Upper lobe of left lung (tissue), 4 donors: ENCODE data around the gene TSPAN5.

ENCODE experiments used
- EP300 ChIP-seq, 4 donors: sonication (generic); formaldehyde crosslinking; IDR thresholded peaks; one replicate each; pipeline ENCODE4 v1.5.1; 2017; ENCODE audit warnings: antibody characterized with exemption in 4 of 4, control low read depth in 2 of 4
- POLR2A ChIP-seq, 4 donors: fragments of 450-650 bp; IDR thresholded peaks; one replicate each; pipeline ENCODE4 v1.5.1; 2016 to 2017; ENCODE audit warnings: antibody characterized with exemption in 4 of 4, mild to moderate bottlenecking in 2 of 4
- POLR2AphosphoS5 ChIP-seq, 2 donors: sonication (generic); formaldehyde crosslinking; IDR thresholded peaks; one replicate each; pipeline ENCODE4 v1.5.1; 2017; ENCODE audit warnings: antibody characterized with exemption in 2 of 2
- TF ChIP-seq, protein P1 (sequence below), 6 experiments: fragments of 450-650 bp in 4 of 6; fragments of 200-600 bp in 2 of 6; sonication (generic) in 2 of 6; IDR thresholded peaks; one replicate each; pipeline ENCODE4 v1.5.1; 2016 to 2019; ENCODE audit warnings: antibody characterized with exemption in 6 of 6

- TF ChIP-seq, protein P1, sequence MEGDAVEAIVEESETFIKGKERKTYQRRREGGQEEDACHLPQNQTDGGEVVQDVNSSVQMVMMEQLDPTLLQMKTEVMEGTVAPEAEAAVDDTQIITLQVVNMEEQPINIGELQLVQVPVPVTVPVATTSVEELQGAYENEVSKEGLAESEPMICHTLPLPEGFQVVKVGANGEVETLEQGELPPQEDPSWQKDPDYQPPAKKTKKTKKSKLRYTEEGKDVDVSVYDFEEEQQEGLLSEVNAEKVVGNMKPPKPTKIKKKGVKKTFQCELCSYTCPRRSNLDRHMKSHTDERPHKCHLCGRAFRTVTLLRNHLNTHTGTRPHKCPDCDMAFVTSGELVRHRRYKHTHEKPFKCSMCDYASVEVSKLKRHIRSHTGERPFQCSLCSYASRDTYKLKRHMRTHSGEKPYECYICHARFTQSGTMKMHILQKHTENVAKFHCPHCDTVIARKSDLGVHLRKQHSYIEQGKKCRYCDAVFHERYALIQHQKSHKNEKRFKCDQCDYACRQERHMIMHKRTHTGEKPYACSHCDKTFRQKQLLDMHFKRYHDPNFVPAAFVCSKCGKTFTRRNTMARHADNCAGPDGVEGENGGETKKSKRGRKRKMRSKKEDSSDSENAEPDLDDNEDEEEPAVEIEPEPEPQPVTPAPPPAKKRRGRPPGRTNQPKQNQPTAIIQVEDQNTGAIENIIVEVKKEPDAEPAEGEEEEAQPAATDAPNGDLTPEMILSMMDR (IDR thresholded peaks at IDR 0.05) = no peak
- no peak for TF ChIP-seq POLR2A (IDR thresholded peaks at IDR 0.05)
- TF ChIP-seq POLR2AphosphoS5 (IDR thresholded peaks at IDR 0.05) = no peak
- no peak for TF ChIP-seq EP300 (IDR thresholded peaks at IDR 0.05)
These were observed 4.2 kb downstream of the TSPAN5 start for GRCh38 chr4:98653890-98654867.
